ENCODE measurements around the gene SNN.

The SNN gene

DNA sequence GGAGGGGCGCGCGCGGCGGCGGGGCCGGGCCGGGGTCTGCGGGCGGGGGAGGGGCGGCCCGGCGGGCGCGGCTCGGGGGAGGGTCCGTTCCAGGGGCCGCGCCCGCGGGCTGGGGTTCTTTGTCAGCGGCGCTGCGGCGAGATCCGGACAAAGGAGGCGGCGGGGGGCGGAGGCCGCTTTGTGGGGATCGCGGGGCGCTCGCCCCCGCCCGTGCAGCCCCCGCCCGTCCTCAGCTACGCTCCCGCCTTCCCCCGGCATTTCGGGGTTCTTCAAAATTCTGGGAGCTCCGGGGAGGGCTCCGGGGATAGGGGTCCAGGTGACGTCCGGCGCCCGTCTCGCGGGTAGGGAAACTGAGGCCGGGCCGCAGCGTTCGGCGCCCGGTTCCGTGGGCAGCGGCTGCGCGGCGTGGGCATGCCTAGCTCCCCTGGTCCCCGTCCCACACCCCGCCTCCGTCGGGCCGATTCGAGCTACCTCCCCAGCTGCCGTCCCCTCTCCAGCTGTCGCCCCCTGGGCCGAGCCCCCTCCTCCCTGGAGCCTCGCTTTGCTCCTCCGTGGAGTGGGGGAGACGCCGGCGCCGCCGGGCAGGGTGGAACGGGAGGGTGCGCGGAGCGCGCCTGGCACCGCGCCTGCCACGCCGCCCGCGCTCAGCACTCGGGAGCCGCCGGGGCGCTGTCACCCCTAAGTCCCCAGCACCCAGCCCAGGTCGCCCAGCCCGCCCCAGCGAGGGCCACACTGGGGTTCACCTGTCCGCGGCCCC is 546 bp downstream of the SNN start:
- DNase-seq = peak in 1 of 4 experiments; percentile 21

DNA sequence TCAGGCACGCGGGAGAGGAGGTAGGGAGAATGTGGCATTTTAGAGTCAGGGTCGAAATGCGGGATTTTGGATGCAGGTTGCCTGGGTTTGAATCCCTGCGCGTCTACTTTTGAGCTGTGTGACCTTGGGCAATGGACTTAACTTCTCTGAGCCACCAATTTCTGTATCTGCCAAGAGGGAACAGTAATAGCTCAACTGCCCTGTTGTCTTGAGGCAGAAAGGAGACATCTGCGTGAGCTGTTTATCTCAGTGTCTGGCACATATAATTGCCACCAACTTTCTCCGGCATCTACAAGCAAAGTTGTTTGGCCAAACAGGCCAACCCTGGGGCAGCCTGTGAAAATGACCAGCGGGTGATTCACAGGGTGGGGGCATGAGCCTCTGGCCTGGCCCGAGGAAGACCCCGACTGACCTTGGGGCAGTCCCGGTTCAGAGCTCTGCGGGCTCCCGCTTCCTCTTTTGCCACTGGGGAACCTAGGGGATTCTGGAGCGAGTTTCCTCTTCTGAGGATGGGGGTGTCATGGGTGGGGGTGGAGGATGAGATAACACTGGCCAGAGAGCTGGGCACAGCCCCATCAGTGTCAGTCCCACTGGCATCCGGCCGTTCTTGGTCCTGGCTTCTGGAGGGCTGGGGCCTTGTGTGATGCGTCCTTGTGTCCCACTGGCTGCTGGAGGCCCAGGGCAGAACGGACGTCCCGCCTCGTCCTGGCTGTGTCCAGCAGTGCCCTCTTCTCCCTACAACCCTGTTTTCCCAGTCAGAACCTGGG is 1.3 kb downstream of the SNN start:
- DNase-seq = no peak

DNA sequence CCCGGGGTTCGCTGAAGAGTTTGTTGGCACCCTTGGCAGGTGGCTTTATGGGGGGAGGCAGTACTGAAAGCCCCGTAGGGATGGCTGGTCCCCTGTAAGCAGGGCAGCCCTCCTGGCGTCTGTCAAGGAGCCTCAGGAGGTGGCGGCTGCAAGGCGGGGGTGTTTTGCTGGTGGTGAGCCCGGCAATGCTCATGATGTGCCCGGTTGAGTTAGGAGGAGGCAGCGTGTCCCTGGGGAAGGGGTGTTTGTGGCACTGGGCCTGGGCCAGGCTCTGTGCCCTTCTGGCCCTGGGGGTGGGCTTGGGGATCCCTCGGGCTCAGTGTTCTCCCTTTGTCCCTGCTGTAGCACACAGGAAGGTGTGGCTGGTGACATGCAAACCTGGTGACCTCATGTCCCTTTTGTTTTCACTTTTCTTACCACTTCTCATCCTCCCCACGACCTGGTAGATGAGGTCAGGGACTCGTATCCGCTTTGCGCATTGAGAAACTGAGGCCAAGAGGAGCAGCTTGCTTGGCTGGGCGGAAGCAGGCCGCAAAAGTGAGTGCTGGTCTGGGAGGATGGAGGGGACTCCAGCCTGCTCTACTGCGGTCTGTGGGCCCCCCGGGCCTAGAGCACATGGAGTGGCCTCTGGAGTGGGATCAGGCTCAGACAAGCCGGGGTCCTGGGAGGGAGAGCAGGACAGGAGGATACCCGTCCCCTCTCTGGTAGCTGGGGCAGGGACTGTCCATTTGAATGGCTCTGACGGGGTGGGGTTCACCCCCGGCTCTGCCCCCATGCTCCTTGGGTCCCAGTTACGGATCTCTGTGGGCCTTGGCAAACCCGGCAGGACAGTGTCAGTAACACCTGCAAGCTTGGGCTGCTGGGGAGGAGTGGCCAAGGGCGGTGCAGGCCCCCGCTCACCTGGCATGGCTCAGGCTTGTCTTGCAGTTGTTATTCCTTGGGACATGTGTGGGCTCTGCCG is 2.2 kb downstream of the SNN start:
- DNase-seq = peak in 1 of 4 experiments; percentile 15

DNA sequence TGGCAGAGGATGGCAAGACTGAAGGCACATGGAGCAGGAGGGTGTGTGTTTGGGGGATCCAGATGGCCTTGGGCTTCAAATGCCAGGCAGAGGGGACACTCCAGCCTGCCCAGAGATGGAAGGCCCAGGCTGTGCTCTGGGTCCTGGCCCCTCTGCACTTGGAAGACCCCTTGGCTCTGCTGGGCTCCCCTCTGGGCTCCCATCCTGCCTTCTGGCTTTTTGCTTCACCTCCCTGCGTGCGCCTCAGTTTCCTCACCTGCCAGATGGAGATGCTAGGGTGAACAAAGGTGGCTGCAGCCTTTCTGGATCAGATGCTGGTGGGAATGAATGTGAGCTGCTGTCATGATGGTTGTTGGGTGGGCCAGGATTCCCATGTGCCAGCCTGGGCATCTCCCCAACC is 3.0 kb downstream of the SNN start:
- DNase-seq = no peak

DNA sequence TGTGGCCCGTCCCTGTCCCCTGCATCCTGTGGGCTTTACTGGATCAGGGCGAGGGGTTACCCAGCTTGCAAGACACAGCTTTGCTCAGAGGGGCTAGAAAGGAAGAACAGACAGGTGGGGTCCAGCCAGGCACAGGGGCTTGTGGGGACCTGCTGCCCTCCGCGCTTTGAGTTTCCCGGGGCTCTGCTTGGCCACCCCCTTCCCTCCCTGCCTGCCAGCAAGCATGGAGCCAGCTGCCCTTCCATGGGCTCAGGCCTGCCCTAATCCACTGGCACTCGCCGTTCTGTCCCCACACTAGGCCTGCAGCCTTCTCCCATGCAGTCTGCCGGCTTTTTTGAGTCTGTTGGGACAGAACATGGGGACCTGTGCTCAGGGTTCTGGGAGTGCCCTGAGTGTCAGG is 3.4 kb downstream of the SNN start:
- no peak for DNase-seq

DNA sequence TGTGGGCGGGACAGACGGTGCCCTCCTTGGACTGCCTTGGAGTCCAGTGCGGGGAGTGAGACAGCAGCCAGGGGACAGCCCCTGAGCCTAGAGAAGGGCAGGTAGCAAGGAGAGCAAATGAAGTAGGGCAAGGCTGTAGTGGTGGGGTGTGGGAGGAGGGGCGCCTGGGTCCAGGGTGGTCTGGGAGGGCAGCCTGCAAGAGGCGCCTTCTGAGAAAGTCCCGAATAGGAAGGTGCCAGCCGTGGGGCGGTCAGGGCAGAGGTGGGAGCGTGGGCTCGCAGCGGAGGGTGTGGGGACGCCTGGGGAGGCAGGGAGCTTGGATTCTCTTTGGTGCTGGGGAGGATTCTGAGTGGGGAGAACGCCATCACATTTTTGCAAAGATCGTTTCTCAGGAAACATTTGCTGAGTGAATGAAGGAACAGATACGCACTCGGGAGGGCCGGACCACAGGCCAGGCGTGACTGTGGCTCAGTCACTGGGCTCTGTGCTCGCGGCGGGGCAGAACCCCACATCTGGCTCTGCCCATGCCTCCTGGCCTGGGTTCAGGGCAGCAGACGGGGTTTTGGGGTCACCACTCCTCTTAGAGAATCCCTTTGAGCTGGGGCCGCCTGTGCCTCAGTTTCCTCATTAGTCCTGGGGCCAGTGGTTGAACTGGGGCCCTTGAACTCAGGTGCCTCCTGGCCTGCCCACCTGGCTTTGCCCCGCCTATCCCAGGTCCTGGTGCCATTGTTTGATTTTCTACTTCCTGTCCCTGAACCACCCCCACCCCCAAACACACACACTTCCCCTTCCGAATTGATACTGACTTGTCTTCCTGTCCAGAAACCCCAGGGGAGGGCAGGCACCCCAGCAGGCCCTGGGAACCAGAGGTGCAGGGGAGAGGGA is 4.2 kb downstream of the SNN start:
- peak in 1 of 4 experiments; percentile 14 for DNase-seq

DNA sequence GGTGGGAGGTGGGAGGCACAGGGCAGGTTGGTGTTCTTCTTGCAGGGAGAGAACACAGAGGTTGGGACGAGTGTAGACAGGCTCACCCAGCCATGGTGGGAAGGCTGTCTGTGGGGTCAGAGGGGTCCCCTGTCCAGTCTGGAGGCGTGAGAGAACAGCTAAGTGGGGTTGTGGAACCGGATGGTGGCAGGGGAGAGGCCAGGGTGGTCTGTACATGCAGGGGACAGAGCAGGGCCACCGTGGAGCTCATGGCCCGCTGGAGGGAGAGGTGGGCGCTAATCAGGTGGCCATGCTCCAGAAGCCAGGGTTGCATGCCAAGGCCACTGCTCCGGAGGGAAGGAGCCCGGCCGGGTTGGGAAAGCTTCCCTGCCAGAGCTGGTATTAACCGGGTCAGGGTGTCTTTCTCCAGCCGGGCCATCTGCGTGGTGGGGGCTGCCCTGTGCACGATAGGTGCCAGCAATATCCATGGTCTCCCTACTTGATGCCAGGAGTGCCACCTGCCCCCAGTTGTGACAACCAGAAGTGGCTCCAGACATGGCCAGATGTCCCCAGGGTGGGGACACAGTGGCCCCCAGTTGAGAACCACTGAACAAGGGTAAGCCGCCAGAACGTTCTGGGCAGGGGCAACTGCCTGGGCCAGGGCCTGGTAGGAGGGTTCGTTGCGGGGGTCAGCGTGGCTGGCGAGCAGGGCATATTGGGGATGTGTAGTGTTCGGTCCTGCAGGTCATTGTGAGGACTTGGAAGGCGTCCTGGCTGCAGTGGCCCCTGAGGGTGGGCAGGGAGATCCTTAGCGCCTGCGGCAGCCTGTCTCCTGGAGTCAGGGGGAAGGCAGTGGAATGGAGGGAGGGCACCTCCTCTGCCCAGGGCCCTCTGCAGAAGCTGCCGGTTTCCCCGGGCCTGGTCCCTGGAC is 5.1 kb downstream of the SNN start:
- no peak for DNase-seq

DNA sequence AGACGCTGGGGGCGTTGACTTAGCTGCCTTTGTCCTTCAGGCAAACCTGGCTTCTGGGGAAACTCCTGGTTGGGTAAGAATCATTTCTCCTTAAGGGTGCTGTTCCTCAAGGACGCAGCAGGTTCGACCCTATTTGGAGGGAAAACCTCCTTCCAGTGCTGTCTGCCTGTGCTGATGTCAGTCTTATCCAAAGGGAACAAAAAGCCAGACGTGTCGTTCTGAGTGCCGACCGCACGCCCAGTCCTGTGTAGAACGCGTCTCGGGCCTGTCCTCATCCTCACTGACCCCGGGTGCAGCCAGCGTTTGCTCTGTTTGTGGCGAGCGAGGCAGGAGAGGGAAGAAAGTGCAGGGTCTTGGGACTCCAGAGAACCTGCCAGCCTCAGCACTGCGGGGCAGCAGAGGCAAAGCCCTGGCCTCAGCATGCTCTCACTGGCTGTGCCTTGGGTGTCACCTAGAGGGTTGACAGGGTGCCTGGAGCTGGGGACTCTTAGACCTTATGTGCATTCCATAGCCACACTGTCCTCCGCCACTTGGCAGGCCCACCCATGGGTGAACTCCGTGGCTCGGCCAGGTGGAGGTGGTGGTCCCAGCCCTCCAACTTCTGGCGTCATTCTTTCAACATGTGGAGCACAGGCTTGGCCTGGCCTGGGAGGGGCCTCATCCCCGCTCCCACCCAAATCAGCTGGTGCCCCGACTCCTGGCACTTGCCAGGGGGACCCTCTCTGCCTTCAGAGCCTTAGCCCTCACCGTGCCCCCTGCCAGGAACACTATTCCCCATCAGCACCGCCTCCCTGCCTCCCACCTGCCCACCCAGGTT is 6.0 kb downstream of the SNN start:
- no peak for DNase-seq

DNA sequence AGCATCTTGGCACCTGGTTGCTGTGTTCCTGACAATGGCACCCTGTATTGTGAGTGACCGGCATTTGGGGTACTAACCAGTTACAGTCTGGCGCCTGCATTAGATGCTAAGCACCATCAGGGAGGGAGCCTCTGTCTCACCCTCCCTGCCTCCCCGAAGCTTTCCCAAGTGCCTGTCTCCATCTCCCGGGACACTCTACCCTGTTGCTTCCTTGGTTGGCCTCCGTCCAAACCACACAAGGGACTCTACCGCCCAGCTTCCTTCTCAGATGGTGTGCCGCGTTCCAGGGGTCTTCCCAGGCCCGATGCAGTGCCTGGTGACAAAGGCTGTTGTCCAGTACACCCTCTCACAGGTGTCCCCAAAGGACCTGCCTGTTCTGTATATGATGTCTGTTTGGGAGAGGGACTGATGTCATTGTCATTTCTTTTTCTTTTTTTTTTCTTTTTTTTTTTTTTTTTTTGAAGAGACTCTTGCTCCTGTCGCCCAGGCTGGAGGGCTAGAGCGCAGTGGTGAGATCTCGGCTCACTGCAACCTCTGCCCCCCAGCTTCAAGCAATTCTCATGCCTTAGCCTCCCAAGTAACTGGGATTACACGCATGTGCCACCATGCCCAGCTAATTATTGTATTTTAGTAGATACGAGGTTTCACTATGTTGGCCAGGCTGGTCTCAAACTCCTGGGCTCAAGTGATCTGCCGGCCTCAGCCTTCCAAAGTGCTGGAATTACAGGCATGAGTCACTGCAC is 6.7 kb downstream of the SNN start:
- DNase-seq = no peak

DNA sequence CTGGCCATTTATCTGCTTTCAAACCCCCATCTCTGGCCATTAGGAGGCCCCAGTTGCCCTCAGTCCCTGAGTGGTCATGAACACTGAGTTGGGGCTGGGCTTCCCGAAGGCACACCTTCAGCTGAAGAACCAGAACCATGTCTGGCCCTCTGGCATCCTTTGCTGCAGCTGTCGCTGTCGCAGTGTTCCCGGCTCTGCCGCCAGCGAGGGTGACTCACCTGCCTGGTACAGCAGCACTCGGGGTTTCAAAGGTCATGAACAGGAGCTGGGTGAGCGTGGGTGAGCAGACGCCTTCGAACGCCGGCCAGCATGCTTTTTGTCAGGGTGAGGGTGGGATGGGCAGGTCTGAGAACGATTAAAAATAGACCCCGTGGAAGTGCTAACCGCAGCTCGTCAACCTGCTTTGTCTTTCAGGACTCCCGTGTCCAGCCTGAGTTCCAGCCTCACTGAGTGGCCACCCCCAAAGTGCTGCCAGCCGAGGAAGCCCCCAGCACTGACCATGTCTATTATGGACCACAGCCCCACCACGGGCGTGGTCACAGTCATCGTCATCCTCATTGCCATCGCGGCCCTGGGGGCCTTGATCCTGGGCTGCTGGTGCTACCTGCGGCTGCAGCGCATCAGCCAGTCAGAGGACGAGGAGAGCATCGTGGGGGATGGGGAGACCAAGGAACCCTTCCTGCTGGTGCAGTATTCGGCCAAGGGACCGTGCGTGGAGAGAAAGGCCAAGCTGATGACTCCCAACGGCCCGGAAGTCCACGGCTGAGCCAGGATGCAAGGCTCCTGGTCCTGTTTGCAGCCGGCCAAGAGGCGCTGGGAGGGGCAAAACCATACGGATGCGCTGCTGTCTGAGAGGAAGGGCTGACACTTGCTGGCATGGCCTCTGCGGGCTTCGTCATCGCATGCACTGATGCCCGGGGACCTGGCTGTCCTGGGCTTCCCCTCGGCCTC is 7.6 kb downstream of the SNN start:
- peak in 2 of 4 experiments; percentile 11 to 36 for DNase-seq

DNA sequence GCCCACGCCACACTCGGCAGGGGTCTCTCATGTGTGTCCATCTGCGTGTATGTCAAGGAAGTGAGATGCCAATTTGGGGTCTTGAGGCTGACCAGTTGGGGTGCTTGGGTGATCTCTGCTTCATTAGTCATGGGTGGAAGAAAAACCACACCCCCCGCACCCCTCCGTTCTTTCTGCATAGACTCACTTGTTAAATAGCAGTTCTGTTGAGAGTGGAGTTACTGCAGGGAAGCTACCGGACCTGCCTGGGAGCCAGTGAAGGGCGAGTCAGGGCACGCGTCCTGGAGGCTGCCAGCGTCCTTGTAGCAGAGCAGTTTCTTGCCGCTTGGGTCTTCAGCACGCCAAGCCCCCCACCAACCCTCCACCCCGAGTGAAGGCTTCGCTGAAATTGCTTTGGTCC is 8.5 kb downstream of the SNN start:
- DNase-seq = no peak

DNA sequence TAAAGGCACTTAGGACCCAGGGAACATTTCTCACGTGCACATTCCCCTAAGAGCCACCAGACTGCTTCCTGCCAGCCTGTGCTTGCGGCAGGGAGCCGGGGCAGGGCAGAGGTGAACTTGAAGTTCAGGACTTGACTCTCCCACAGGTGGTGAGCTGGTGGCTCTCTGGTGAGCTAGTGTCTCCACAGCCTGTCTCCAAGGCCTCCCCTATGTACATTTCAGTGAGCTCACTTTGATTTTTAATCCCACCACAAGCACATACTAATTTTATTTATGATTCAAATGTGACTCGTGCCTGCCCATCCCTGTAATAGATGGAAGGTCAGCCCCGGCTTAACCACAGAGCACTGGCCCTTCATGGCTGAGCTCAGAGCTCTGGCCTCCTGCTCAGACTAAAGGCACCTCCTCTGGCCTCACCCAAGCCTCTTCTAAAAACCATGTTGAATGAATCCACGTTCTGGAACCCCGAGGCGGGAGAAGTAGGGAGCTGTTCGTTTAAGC is 9.2 kb downstream of the SNN start:
- no peak for DNase-seq

DNA sequence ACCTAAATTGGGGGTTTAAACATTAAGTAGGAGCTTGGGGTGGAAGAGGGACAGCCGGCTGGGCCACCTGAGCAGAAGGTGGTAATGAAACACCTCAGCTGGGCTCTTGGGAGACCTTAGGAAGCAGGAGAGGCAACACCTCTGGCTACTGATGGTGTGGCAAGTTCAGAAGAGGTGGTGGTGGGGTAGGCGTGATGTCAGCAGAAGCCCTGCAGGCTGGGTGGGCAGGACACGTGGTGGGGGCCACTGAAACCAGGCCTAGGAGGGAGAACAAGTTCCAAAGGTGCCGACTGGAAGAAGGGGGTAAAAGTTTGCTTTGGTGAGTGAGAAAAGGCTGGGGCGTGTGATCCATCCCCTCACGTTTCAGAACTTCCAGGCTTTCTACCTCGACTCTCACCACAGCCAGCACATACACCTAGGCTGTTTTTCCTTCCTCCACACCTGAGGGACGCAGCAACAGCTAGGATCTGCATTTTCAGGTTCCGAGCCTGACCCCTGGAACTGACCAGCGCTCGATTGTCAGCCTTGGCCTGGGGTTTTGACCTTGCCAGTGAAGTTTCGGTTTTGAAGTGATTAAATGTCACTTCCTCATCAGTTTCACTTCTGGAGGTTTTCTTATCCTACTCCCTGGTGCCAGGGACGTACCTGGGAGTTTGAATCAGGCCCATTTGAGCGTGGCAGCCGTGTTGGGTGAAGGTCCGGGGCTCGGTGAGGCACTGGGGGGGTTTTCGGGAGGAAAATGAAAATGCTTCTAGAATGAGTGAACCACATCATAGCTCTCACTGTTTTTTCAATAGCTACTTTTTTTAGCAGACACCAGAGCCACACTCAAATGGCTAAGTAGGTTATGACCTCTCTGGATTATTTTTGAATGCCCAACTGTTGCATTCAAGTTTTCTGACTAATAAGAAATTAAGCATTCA is 10.0 kb downstream of the SNN start:
- no peak for DNase-seq

DNA sequence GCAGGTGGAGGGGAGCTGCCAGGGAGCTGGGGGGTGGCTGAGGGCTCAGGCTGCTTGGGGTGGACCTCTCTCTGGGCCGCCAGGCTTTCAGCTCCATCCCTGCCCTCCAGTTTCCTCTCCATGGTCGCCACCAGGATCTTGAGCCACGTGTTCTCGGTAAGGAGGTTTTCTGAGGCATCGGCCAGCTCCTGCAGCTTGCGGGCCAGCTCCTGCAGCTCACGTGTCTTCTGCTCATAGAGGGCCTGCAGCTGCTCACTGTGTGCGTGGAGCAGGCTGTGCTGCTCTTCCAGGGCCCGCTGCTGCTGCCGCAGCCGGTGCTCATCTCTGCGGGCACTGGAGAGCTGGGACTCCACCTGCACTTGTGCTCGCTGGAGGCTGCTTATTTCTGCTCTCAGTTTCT is 11.0 kb downstream of the SNN start:
- no peak for DNase-seq

DNA sequence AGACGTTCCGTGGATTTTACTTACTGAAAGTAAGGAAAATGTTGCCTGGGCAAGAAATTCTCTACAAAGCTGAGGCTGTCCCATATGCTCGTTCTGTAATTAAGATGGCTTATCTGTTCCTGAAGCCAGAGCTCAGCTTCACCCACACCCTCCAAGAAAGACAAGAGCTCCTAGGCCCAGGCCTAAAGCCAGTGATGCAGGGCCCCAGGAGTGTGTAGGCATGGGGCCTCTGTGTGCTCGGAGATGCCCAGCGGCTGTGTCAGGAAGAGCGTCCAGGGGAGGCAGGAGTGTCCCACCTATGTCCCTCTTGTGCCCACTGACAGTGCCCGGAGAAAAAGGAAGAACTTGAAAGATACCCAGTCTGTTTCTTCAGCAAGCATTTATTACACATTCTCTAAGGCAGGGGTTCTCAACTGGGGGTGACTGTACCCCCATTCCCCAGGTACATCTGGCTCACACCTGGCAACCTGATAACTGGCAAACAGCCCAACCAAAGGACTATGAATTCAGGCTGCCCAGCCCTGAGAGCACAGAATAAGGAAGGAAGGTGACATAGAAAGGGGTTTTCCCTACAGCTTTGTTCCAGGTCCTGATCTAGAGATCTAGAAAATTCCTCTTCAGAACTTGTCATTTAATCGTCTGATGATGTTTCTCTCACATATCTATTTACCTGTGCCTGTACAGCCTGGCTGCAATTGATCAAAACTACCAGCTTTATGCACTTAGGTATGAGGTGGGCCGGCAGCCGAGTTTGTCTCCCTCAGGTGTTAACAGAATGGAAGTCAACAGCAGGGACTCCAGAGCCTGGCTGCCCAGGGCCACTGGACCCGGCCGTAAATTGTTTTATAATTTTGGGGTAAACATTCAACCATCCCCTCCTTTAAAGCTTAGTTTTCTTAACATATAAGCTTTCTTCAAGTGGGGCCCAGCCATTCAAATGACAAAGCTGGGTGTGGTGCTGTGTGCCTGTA is 12.0 kb downstream of the SNN start:
- no peak for DNase-seq

DNA sequence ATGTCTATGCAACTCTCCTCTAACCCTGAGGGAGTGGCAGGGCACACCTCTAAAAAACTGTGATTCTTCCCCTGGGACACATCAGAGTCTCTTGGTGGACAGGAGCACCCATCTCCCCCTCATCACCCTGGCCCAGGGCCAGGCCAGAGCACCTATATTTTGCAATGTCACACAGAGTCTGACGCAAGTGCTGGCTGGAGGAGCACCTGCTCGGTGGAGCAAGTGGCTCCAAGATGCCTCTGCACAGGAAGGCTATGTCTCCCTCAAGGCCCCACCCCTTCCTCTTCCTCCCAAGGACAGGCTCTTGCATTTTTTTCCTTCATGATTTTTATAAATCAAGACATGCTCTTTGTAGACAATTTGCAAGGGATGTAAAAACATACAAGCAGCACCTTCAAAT is 13.3 kb downstream of the SNN start:
- DNase-seq = no peak
